Coronary artery (tissue), 2 donors: Measurements from ENCODE around the gene ALKBH3.
A peak's percentile ranks its signal among the peaks of the same experiment; 100 is the strongest.

Experiments used
- DNase-seq: peaks from one replicate; pipeline ENCODE4 v3.0.0-alpha.2; 2017; ENCODE audit warnings: low spot score
- H3K27ac ChIP-seq, 2 donors: fragments of 200-600 bp; sonication (generic); one replicate each; pipeline ENCODE4 v1.5.1; 2016 to 2019
- H3K4me3 ChIP-seq: fragments of 200-600 bp; sonication (generic); 2 replicates; pipeline ENCODE4 v1.5.1; 2016; ENCODE audit warnings: mild to moderate bottlenecking, moderate library complexity
- TF ChIP-seq, protein P1 (sequence below): fragments of 200-600 bp; sonication (generic); IDR thresholded peaks from one replicate; pipeline ENCODE4 v1.5.1; 2019; ENCODE audit warnings: antibody characterized with exemption

The ALKBH3 gene

DNA sequence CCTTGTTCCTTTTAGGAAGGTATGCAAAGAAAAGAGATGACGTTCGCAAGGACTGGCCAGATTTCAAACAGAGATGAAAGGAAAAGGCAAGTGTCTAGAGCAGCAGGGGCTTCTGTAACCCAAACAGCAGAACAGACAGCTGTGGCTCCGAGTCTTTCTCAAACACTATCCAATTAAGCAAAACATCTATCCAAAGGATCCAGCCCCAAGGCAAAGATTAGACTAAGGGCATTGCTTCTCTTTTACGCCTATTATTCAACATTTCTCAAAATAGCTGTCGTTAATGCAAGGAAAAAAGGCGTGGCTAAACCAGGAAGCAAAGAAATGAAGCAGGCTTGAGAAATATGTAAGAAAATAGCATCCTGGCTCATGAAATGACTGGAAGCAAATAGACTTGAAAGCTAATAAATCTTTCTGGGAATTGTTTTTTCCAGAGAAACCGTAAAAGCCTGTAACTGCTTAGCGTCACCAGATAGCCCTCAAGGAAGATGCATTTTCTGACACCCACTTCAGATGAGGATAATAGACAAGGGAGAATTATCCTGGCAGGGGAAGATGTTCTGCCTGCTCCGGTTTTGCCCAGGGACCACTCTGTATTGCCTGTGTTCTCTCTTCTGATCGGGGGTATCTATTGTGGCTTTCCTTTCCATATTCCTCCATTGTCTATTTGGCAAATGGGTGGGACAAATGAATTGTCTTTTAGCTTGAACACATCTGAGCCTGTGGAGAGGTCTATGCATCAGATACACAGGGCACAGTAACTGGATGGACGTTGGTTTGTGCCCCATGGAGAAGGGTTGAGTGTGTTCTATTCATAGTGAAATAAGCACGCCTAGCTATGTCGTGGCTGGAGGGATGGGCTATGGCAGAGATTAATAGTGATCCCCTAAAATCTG lies 82.0 kb downstream of the ALKBH3 start:
- Histone ChIP-seq H3K4me3 (peak overlapping the region; percentile 22), H3K27ac (peak overlapping the region; percentile 18 to 60)
- peak; percentile 31 for DNase-seq
- TF ChIP-seq, protein P1, sequence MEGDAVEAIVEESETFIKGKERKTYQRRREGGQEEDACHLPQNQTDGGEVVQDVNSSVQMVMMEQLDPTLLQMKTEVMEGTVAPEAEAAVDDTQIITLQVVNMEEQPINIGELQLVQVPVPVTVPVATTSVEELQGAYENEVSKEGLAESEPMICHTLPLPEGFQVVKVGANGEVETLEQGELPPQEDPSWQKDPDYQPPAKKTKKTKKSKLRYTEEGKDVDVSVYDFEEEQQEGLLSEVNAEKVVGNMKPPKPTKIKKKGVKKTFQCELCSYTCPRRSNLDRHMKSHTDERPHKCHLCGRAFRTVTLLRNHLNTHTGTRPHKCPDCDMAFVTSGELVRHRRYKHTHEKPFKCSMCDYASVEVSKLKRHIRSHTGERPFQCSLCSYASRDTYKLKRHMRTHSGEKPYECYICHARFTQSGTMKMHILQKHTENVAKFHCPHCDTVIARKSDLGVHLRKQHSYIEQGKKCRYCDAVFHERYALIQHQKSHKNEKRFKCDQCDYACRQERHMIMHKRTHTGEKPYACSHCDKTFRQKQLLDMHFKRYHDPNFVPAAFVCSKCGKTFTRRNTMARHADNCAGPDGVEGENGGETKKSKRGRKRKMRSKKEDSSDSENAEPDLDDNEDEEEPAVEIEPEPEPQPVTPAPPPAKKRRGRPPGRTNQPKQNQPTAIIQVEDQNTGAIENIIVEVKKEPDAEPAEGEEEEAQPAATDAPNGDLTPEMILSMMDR = no peak

DNA sequence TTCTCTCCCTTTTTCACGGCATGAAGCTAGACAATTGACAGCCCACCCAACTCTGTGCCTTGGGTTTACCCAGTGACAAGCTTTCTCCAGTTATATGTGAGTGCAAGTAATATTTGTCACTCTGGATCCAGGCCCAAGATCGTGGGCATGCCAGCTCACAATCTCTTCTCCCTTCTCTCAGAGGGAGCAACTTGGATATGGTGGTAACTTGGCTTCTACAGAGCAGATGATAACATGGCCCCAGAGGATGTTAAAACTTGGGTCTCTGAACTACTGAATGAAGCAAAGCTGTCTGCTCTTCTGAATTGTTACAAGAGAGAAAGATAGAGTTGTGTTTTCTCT lies 82.6 kb downstream of the ALKBH3 start:
- peak; percentile 40 for DNase-seq
- H3K27ac ChIP-seq = peak overlapping the region; percentile 18 to 60
- H3K4me3 ChIP-seq = no peak overlapping the region
- TF ChIP-seq, protein P1 = no peak

DNA sequence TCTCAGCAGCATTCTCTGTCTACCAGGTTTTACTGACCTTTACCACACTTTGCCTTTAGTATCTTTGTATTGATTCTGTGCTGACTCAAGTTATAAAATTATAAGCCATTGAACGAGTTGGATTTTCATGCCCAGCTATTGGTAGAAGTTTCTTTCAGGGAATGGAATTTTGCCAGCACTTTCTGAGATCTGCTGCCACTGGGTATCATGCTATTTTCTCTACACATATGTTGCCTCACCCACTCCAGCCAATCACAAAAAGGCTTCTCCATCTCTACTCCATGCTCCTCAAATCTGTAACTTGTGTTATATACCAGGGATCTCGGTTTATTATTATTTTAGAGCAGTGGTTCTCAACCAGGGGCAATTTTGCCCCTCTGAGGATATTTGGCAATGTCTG lies 87.0 kb downstream of the ALKBH3 start:
- TF ChIP-seq, protein P1 = no peak
- no peak overlapping the region for H3K27ac ChIP-seq
- DNase-seq = peak; percentile 11

DNA sequence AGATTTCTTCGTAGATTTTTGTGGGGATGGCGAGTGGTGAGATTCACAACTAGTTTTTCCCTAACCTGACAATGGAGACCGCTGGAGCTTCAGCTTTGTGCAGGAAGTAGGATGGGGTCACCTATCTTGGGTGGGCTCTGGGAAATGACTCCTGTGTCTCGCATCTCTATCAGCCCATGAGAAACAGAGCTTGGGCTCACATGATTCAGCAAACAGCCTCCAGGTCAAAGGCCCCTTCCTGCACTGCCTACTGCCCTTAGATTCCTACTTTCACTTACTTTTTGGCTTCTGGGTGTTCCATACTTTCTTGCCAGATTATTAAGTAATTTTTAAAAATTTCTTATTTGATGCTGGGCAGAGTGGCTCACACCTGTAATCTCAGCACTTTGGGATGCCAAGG lies 88.1 kb downstream of the ALKBH3 start:
- Histone ChIP-seq H3K4me3 (no peak overlapping the region), H3K27ac (no peak overlapping the region)
- TF ChIP-seq, protein P1 = no peak
- DNase-seq = peak; percentile 36

More for the DNA sequence above, 87.0 kb downstream of the ALKBH3 start:
- H3K4me3 ChIP-seq = no peak overlapping the region

DNA sequence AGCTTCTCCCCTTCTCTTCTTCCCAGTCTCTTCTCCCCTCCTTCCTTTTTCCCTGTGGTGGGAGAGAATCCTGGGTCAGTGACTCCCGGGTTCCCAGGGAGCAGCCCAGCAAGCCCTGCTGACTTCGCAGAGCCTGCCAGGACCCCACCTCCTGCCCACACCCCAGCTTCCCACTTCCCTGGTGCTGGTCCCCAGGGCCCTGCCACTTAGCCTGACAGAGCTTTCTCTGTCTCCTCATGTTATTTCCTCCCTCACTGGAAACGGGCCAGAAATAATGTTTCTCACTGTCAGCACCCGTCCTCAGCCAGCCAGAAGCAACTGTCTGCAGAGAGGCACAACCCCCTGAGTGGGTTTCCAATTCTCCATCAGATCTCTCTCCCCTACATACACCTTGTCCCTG lies 88.9 kb downstream of the ALKBH3 start:
- TF ChIP-seq, protein P1 = no peak
- peak; percentile 49 for DNase-seq
- peak overlapping the region in 1 of 2 donors; percentile 50 for H3K27ac ChIP-seq
- H3K4me3 ChIP-seq = no peak overlapping the region
